Islet precursor cell (in vitro differentiated cells): ENCODE measurements around the gene ARHGAP45.
A peak's percentile ranks its signal among the peaks of the same experiment; 100 is the strongest.
"Not testable (repeated sequence)": the region's sequence is repeated elsewhere in the genome, so short reads cannot be mapped to it uniquely, and the experiment has no call there.

Experiments
- DNase-seq: peaks from one replicate; pipeline ENCODE4 v3.0.0-alpha.2; 2018

ARHGAP45 gene

GRCh38 chr19:1106841-1107660 is 40.1 kb downstream of the ARHGAP45 start:
- DNase-seq = peak; percentile 74

GRCh38 chr19:1107661-1108261 is 40.8 kb downstream of the ARHGAP45 start:
- DNase-seq = no peak

DNA sequence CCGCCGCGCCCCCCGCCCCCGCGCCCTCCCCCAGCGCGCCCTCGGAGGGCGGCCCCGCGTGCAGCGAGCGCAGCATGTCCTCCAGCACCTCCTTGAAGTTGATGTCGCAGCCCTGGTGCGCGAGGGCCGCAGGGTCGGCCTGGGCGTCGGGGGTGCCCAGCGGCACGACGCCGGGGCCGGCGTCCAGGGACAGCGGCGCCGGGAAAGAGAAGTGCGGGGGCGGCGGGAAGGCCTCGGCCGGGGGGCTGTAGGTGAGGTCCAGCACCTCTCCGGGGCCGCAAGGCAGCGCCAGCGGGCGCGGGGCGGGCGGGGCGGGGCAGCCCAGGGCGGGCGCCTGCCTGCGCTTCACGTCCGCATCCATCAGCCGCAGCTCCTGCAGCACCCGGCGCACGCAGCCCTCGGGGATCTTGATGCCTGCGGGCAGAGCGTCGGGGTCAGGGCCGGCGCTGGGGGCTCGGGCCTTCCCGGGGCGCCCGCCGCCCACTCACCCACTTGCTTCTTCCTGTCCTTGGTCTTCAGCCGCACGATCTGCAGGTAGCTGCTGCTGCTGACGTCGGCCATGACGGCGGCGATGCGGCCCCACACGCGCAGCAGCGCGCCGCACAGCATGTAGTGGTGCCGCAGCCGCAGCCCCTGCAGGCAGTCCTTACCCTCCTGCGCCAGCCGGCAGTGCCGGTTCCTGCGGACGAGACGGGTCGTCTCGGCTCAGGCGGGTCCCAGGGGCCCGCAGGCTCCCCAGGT is 41.5 kb downstream of the ARHGAP45 start:
- DNase-seq = no peak

- no peak for DNase-seq
These were observed 42.1 kb downstream of the ARHGAP45 start for GRCh38 chr19:1109032-1109551.

GRCh38 chr19:1109697-1110671 is 43.0 kb downstream of the ARHGAP45 start:
- no peak for DNase-seq

GRCh38 chr19:1110809-1111640 is 44.1 kb downstream of the ARHGAP45 start:
- DNase-seq = no peak

DNA sequence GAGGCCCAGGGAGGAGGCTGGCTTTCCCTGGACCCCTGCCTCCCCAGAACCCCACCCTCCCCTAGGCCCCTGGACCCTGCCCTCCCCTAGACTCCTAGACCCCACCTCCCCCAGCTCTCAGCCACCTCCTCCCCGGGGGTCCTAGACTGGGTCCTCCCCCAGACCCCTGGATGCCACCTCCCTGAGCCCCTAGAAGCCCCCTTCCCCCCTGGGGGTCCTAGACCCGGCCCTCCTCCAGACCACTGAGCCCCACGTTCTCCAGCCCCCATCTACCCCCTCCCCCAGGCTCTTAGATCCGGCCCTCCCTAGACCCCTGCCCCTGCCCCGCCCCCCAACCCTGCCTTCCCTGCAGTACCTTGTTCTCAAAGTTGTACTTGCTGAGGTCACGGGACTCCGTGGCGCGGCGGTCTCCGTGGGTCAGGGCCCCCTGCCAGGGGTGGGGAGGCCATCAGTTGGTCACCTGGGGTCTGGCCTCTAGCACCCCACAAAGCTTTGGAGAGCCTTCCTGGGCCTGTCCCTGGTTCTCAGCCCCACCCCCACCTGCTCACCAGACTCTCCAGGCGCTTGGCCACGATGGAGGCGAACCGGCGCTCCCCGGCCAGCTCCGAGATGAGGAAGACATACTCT is 44.8 kb downstream of the ARHGAP45 start:
- no peak for DNase-seq

DNA sequence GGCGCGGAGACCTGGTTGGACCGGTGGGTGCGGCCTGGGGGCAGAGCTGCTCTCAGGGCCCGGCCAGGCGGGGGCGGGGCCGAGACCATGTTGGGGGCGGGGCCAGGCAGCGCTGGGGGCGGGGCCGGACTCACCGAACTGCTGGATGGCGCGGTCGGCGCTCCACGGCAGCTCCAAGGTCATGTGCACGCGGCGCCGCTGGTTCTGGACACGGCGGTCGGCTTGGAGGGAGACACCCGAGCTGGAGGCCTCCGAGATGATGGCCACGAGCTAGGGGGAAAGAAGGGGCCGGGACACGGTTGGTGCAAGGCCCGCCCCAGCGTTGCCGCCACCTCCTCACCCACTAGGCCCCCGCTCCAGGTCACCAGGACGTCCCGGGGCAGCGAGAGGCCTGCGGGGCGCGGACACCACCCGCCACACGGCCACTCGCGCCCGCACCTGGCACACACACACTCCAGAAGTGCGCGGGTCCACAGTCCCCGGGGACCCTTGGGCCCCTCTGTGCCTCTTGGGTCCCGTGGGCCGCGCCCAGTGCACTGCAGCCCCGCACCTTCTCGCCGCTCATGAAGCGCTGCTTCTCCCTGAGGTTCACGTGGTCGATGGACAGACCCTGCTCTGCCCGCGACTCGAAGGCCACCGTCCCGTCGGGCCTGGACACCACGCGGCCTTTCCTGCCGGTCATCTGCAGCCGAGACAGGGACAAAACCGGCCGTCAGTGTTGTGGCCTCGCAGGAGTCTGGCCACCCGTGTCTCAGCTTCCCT is 45.5 kb downstream of the ARHGAP45 start:
- peak; percentile 90 for DNase-seq

DNA sequence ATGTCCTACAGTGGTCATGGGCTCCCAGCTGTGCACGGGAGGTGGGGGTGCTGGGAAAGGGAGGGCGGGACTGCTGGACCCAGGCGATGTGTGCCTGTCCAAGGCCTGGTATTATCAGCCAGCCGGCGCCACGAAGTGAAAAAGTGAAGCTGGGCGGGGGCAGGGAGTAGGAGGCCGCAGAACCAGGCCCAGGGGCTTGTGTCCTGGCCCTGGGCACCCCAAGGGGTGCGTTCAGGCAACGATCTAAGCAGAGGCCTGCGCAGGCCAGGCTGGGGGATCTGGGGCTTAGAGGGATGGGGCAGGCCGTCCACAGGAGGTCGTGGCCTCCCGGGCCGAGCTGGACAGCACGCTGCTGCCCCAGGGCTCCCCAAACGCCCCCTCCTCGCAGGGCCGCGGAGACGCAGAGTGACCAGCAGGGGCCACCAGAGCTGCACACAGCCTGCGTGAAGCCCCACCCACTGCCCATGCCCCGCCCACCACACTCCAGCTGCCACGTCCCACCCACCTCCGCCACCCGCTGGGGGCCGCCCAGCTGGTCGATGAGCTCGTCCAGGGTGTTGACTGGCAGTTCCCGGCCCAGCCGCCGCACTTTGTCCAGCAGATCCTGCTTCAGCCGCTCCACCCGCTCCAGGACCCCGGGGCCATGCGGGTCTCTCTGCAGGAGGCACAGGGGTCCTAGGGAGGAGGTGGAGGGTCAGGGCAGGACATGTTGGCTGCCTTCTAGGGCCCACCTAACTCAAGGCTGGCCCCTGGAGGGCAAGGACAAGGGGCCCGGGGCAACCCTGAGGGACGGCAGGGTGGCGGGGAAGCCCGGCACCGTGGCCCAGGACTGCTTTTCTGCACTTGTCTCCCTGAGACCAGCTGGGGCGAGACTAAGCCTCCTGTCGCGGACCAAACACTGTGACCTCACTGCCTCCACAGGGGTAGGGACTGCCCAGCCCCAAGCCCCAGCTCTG is 46.3 kb downstream of the ARHGAP45 start:
- peak; percentile 98 for DNase-seq

DNA sequence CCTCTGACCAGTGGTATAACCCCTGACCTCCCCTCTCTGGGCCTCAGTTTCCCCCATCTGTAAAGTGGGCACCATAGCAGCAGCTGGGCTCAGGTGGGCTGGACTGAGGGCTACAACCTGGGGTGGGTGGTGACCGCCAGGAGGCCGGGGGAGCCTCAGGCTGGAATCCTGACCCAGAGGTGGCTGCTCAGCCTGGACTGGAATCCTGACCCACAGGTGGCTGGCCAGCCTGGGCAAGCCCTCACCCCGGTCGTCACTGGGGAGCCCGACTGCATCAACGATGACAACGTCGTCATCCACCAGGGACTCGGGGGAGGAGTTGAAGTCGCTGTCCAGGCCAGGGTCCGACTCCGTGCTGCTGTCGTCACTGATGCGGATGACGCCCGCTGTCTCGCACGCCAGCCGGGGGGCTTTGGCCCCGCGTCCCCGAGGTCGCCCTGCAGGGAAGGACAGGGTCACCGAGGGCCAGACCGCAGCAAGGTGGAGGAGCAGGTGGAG is 47.1 kb downstream of the ARHGAP45 start:
- DNase-seq = no peak

GRCh38 chr19:1114728-1115127 is 47.8 kb downstream of the ARHGAP45 start:
- not testable (repeated sequence) for DNase-seq

GRCh38 chr19:1115646-1116420 is 48.9 kb downstream of the ARHGAP45 start:
- DNase-seq = no peak

GRCh38 chr19:1116726-1117581 is 50.0 kb downstream of the ARHGAP45 start:
- DNase-seq = no peak

DNA sequence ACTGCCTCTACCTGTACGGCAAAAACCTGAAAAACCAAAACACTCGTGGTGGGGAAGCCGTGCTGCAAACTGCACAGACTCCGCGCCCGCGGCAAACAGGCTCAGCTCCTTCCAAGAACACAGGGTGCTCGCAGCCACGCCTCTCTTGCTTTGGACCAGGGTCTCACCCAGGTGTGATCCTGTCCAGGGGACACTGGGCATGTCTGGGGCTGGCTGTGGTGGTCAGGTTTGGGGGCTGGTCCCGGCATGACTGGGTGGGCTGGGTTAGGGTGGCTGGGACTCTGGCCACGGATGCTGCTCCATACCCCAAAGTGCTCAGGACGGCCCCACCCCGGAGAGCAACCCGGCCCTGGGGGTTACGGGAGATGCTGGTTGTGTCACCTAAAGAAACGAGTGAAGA is 50.7 kb downstream of the ARHGAP45 start:
- DNase-seq = no peak

GRCh38 chr19:1118999-1119398 is 52.0 kb downstream of the ARHGAP45 start:
- no peak for DNase-seq

- DNase-seq = no peak
These were observed 52.7 kb downstream of the ARHGAP45 start for GRCh38 chr19:1119475-1120217.
